T47D (cell line): ENCODE data around the gene KRT2.

ENCODE experiments used
- DNase-seq, 2 experiments: peaks; one replicate each; pipeline versions ENCODE4 v3.0.0 to v3.0.0-alpha.2; 2011 to 2012; ENCODE audit warnings: low read depth in 1 of 2, low spot score in 1 of 2
- JUND ChIP-seq: IDR thresholded peaks from 2 replicates; pipeline ENCODE4 v1.6.1; 2012; ENCODE audit warnings: low read depth
- in situ Hi-C: cut with HindIII; loops from 2 replicates; pipeline ENCODE4 v1.10.0; 2016; ENCODE audit warnings: low sequenced_read_pairs, low pct_unique_long_range_greater_than_20kb

Gene KRT2

GRCh38 chr12:52627395-52628110, 24.5 kb downstream of the KRT2 start:
- no peak for DNase-seq
- in situ Hi-C loops = no loop called here
- TF ChIP-seq JUND = no peak

- no peak for TF ChIP-seq JUND
- in situ Hi-C loops = no loop called here
- no peak for DNase-seq
These were observed 29.7 kb downstream of the KRT2 start for GRCh38 chr12:52622349-52622748.

- TF ChIP-seq JUND = no peak
- in situ Hi-C loops = no loop called here
- DNase-seq = no peak
These were observed 33.1 kb downstream of the KRT2 start for GRCh38 chr12:52618866-52619265.

GRCh38 chr12:52618216-52618615, 33.8 kb downstream of the KRT2 start, which contains the start of gene KRT73:
TSS of gene KRT73 (minus strand) at chr12:52618559. CDS start at chr12:52618524, 35 bp downstream.
- in situ Hi-C loops = no loop called here
- no peak for TF ChIP-seq JUND
- no peak for DNase-seq

GRCh38 chr12:52617403-52617785, 34.6 kb downstream of the KRT2 start:
- in situ Hi-C loops = no loop called here
- DNase-seq = no peak
- TF ChIP-seq JUND = no peak

GRCh38 chr12:52616680-52617402, 35.2 kb downstream of the KRT2 start:
- TF ChIP-seq JUND = no peak
- in situ Hi-C loops = no loop called here
- DNase-seq = no peak

- in situ Hi-C loops = no loop called here
- DNase-seq = no peak
- TF ChIP-seq JUND = no peak
These were observed 36.1 kb downstream of the KRT2 start for GRCh38 chr12:52615912-52616311.

- no peak for TF ChIP-seq JUND
- DNase-seq = no peak
- in situ Hi-C loops = no loop called here
These were observed 36.7 kb downstream of the KRT2 start for GRCh38 chr12:52615208-52615868.

GRCh38 chr12:52614381-52615207, 37.4 kb downstream of the KRT2 start:
- no peak for TF ChIP-seq JUND
- DNase-seq = no peak
- in situ Hi-C loops = no loop called here

- no peak for DNase-seq
- in situ Hi-C loops = no loop called here
- no peak for TF ChIP-seq JUND
These were observed 38.5 kb downstream of the KRT2 start for GRCh38 chr12:52613384-52614030.

- no peak for DNase-seq
- TF ChIP-seq JUND = no peak
- in situ Hi-C loops = no loop called here
These were observed 39.3 kb downstream of the KRT2 start for GRCh38 chr12:52612431-52613383.

- TF ChIP-seq JUND = no peak
- in situ Hi-C loops = no loop called here
- no peak for DNase-seq
These were observed 40.9 kb downstream of the KRT2 start for GRCh38 chr12:52611080-52611468.
